Peyer's patch (tissue), 4 donors: ENCODE data around the gene KRTAP5-5. TPM values are rescaled to one million over a fixed set of nuclear protein-coding genes. Genes with fewer than 3 reads are reported as not detected.
"Not testable (repeated sequence)": the region's sequence is repeated elsewhere in the genome, so short reads cannot be mapped to it uniquely, and the experiment has no call there.

ENCODE experiments used
- DNase-seq, 3 donors: peaks; one replicate each; pipeline ENCODE4 v3.0.0-alpha.2; 2017 to 2019
- H3K27ac ChIP-seq, 4 donors: fragments of 200-600 bp; sonication (generic); one replicate each; pipeline ENCODE4 v1.5.1; 2016 to 2019
- H3K27me3 ChIP-seq, 2 donors: fragments of 200-600 bp; sonication (generic); one replicate each; pipeline ENCODE4 v1.5.1; 2019
- H3K36me3 ChIP-seq, 3 donors: fragments of 200-600 bp; sonication (generic); one replicate each; pipeline ENCODE4 v1.5.1; 2016 to 2019
- H3K4me1 ChIP-seq, 4 donors: fragments of 200-600 bp; sonication (generic); one replicate each; pipeline ENCODE4 v1.5.1; 2016 to 2019
- H3K4me3 ChIP-seq, 4 donors: fragments of 200-600 bp; sonication (generic); 1 replicate in 3 of 4; 2 replicates in 1 of 4; pipeline ENCODE4 v1.5.1; 2016 to 2019; ENCODE audit warnings: mild to moderate bottlenecking in 1 of 4
- H3K9me3 ChIP-seq, 4 donors: fragments of 200-600 bp; sonication (generic); one replicate each; pipeline ENCODE4 v1.5.1; 2016 to 2019; ENCODE audit warnings: mild to moderate bottlenecking in 1 of 4
- POLR2A ChIP-seq, 2 donors: fragments of 450-650 bp; IDR thresholded peaks; one replicate each; pipeline ENCODE4 v1.5.1; 2017; ENCODE audit warnings: antibody characterized with exemption in 2 of 2, mild to moderate bottlenecking in 2 of 2, moderate library complexity in 2 of 2
- total RNA-seq, 4 donors: library from RNA; depleted of rRNA; stranded (reverse); fragments of >200 nt; gene quantifications; one replicate each; pipeline ENCODE4 v1.1.0, GENCODE V29; 2016
- TF ChIP-seq, protein P1 (sequence below), 6 experiments: fragments of 450-650 bp in 4 of 6; fragments of 200-600 bp in 2 of 6; sonication (generic) in 1 of 6; IDR thresholded peaks; one replicate each; pipeline ENCODE4 v1.5.1; 2017 to 2019; ENCODE audit warnings: antibody characterized with exemption in 6 of 6, mild to moderate bottlenecking in 3 of 6, moderate library complexity in 1 of 6

Gene KRTAP5-5
- total RNA-seq, 4 donors from 2014 or later, result not detected

- no peaks in the 10 kb centered on the region for H3K36me3 ChIP-seq
- H3K4me3 ChIP-seq, result no peak overlapping the region
- no peak overlapping the region for H3K27ac ChIP-seq
- TF ChIP-seq, protein P1, sequence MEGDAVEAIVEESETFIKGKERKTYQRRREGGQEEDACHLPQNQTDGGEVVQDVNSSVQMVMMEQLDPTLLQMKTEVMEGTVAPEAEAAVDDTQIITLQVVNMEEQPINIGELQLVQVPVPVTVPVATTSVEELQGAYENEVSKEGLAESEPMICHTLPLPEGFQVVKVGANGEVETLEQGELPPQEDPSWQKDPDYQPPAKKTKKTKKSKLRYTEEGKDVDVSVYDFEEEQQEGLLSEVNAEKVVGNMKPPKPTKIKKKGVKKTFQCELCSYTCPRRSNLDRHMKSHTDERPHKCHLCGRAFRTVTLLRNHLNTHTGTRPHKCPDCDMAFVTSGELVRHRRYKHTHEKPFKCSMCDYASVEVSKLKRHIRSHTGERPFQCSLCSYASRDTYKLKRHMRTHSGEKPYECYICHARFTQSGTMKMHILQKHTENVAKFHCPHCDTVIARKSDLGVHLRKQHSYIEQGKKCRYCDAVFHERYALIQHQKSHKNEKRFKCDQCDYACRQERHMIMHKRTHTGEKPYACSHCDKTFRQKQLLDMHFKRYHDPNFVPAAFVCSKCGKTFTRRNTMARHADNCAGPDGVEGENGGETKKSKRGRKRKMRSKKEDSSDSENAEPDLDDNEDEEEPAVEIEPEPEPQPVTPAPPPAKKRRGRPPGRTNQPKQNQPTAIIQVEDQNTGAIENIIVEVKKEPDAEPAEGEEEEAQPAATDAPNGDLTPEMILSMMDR (IDR thresholded peaks at IDR 0.05), result no peak
- TF ChIP-seq POLR2A (IDR thresholded peaks at IDR 0.05), result no peak
- H3K4me1 ChIP-seq, result no peaks in the 10 kb centered on the region
- no peaks in the 10 kb centered on the region for H3K27me3 ChIP-seq
- H3K9me3 ChIP-seq, result no peaks in the 10 kb centered on the region
- DNase-seq, result no peak
Measured at GRCh38 chr11:1644601-1645356, 15.2 kb downstream of the KRTAP5-5 start.

- Histone ChIP-seq H3K9me3 (no peaks in the 10 kb centered on the region), H3K4me3 (no peak overlapping the region), H3K36me3 (no peaks in the 10 kb centered on the region), H3K27ac (no peak overlapping the region), H3K4me1 (no peaks in the 10 kb centered on the region), H3K27me3 (no peaks in the 10 kb centered on the region)
- no peak for DNase-seq
- TF ChIP-seq POLR2A (IDR thresholded peaks at IDR 0.05), result no peak
- TF ChIP-seq, protein P1 (IDR thresholded peaks at IDR 0.05), result no peak
Measured at GRCh38 chr11:1645357-1645821, 15.8 kb downstream of the KRTAP5-5 start.

- not testable (repeated sequence) for H3K27ac ChIP-seq, H3K4me1 ChIP-seq, H3K36me3 ChIP-seq, H3K27me3 ChIP-seq, H3K4me3 ChIP-seq, H3K9me3 ChIP-seq, DNase-seq
Measured at GRCh38 chr11:1646540-1646939, 17.0 kb downstream of the KRTAP5-5 start.

GRCh38 chr11:1647901-1648652, 18.5 kb downstream of the KRTAP5-5 start:
- Histone ChIP-seq H3K4me1 (peaks cover 0 to 4% (median 0%) of the 10 kb centered on the region in 4 donors), H3K9me3 (no peaks in the 10 kb centered on the region), H3K27me3 (no peaks in the 10 kb centered on the region), H3K4me3 (no peak overlapping the region), H3K36me3 (no peaks in the 10 kb centered on the region), H3K27ac (no peak overlapping the region)
- DNase-seq, result no peak
- no peak for TF ChIP-seq POLR2A (IDR thresholded peaks at IDR 0.05)
- TF ChIP-seq, protein P1 (IDR thresholded peaks at IDR 0.05), result no peak

GRCh38 chr11:1648653-1649420, 19.3 kb downstream of the KRTAP5-5 start:
- no peak for TF ChIP-seq POLR2A (IDR thresholded peaks at IDR 0.05)
- TF ChIP-seq, protein P1 (IDR thresholded peaks at IDR 0.05), result no peak
- Histone ChIP-seq H3K4me1 (peaks cover 0 to 4% (median 0%) of the 10 kb centered on the region in 4 donors), H3K9me3 (no peaks in the 10 kb centered on the region), H3K4me3 (no peak overlapping the region), H3K36me3 (no peaks in the 10 kb centered on the region), H3K27ac (no peak overlapping the region), H3K27me3 (no peaks in the 10 kb centered on the region)
- no peak for DNase-seq
